Activated CD8-positive, alpha-beta memory T cell treated with anti-CD3 and anti-CD28 coated beads, Interleukin-2, amount 50 U/mL, for 24 hours (primary cell): ENCODE results near the gene C1QB.

Experiments used
- DNase-seq: peaks from one replicate; pipeline ENCODE4 v3.0.0-alpha.2; 2020; ENCODE audit errors: extremely low read depth

C1QB gene

GRCh38 chr1:22652881-22653316 lies at the start of gene C1QB:
Gene C1QB (plus strand): TSS chr1:22653236. CDS start chr1:22659463, 6,227 bp downstream.
- DNase-seq: no peak

GRCh38 chr1:22606161-22606560 lies 46.9 kb upstream of the C1QB start:
- DNase-seq: no peak

GRCh38 chr1:22607154-22607553 lies 45.9 kb upstream of the C1QB start:
- DNase-seq: no peak

- no peak for DNase-seq
Observed at GRCh38 chr1:22608361-22608760, 44.7 kb upstream of the C1QB start.

- no peak for DNase-seq
Observed at GRCh38 chr1:22609291-22609690, 43.7 kb upstream of the C1QB start.

- no peak for DNase-seq
Observed at GRCh38 chr1:22611530-22611947, 41.5 kb upstream of the C1QB start.

- DNase-seq: no peak
Observed at GRCh38 chr1:22612671-22613571, 40.1 kb upstream of the C1QB start.

- DNase-seq: no peak
Observed at GRCh38 chr1:22613572-22613918, 39.5 kb upstream of the C1QB start.

- no peak for DNase-seq
Observed at GRCh38 chr1:22613951-22614350, 39.1 kb upstream of the C1QB start.

- no peak for DNase-seq
Observed at GRCh38 chr1:22615886-22616285, 37.1 kb upstream of the C1QB start.

GRCh38 chr1:22616571-22616970 lies 36.5 kb upstream of the C1QB start:
- DNase-seq: no peak

GRCh38 chr1:22618056-22618455 lies 35.0 kb upstream of the C1QB start:
- no peak for DNase-seq

GRCh38 chr1:22619252-22619651 lies 33.8 kb upstream of the C1QB start:
- DNase-seq: no peak

- no peak for DNase-seq
Observed at GRCh38 chr1:22619798-22620197, 33.2 kb upstream of the C1QB start.

GRCh38 chr1:22621761-22622160 lies 31.3 kb upstream of the C1QB start:
- no peak for DNase-seq

- DNase-seq: no peak
Observed at GRCh38 chr1:22625262-22625925, 27.6 kb upstream of the C1QB start.

GRCh38 chr1:22626237-22627157 lies 26.5 kb upstream of the C1QB start:
- DNase-seq: no peak

- no peak for DNase-seq
Observed at GRCh38 chr1:22627331-22627730, 25.7 kb upstream of the C1QB start.

- DNase-seq: no peak
Observed at GRCh38 chr1:22628698-22629444, 24.2 kb upstream of the C1QB start.

GRCh38 chr1:22629886-22630285 lies 23.1 kb upstream of the C1QB start:
- DNase-seq: no peak

- DNase-seq: no peak
Observed at GRCh38 chr1:22633697-22634463, 19.2 kb upstream of the C1QB start.
